K562 (cell line): ENCODE data around the gene DUSP5. TPM values are rescaled to one million over a fixed set of nuclear protein-coding genes. Genes with fewer than 3 reads are reported as not detected.

Experiments
- ATAC-seq: fragments of 200-7000 bp; cut with Tn5 transposase; 3 replicates; pipeline ENCODE4 v1.9.1; 2020; ENCODE audit warnings: moderate library complexity
- BruUV-seq: library from RNA; stranded (reverse); fragments of 400-500 nt; replicated peaks from 2 replicates; lab custom pipeline; 2021; lab: Mats Ljungman, UMichigan
- CTCF ChIA-PET: fragments of 300-600 bp; formaldehyde crosslinking; extraction: SDS; loops from one replicate; lab custom pipeline; 2021; ENCODE audit warnings: low intra/inter-chr PET ratio; lab: Yijun Ruan, JAX
- POLR2A ChIA-PET: fragments of 300-600, 350-650 bp; sonication (Branson Sonifier 250); formaldehyde crosslinking; extraction: SDS; loops from one replicate; lab custom pipeline; 2021; ENCODE audit warnings: antibody characterized with exemption, inconsistent platforms; lab: Yijun Ruan, JAX
- DNase-seq, 4 experiments: peaks; one replicate each; pipeline versions ENCODE4 v3.0.0 to v3.0.0-alpha.2; 2011 to 2018; ENCODE audit warnings: low spot score in 3 of 4, mixed read lengths in 3 of 4; ENCODE audit errors: extremely low read depth in 1 of 4
- FAIRE-seq: peaks from 2 replicates; lab custom pipeline; 2011; peaks lifted over from hg19 to GRCh38; lab: Jason Lieb, UNC
- H2AFZ ChIP-seq: 2 replicates; pipeline ENCODE4 v1.6.0; 2011; ENCODE audit warnings: low read depth, low read length, control low read depth, inconsistent platforms
- H3K27ac ChIP-seq: fragments of 200-600 bp; 3 replicates; pipeline ENCODE4 v1.8.0; 2011; ENCODE audit warnings: low read depth, mild to moderate bottlenecking, control low read depth, inconsistent platforms, low read length, moderate library complexity, mixed read lengths; ENCODE audit errors: extremely low read depth
- H3K27me3 ChIP-seq, 2 experiments: fragments of 300-600 bp in 1 of 2; 2 replicates in 1 of 2; 3 replicates in 1 of 2; pipeline versions ENCODE4 v1.6.0 to v1.8.0; 2011; ENCODE audit warnings: inconsistent platforms in 2 of 2, low read length in 2 of 2, mild to moderate bottlenecking in 1 of 2, mixed read lengths in 1 of 2, moderate library complexity in 1 of 2; ENCODE audit not compliant: control insufficient read depth in 2 of 2, insufficient read depth in 2 of 2
- H3K36me3 ChIP-seq: fragments of 300-600 bp; 3 replicates; pipeline ENCODE4 v1.8.0; 2011; ENCODE audit warnings: mild to moderate bottlenecking, low read length, inconsistent platforms; ENCODE audit not compliant: control insufficient read depth, insufficient read depth
- H3K4me1 ChIP-seq, 2 experiments: fragments of 200-600 bp in 1 of 2; replicated peaks in 1 of 2; 2 replicates in 1 of 2; 3 replicates in 1 of 2; pipeline versions ENCODE4 v1.5.1 to v1.8.0; 2011; ENCODE audit warnings: inconsistent platforms in 2 of 2, low read length in 2 of 2, mild to moderate bottlenecking in 1 of 2, mixed read lengths in 1 of 2, moderate library complexity in 1 of 2; ENCODE audit not compliant: control insufficient read depth in 2 of 2, insufficient read depth in 2 of 2
- H3K4me2 ChIP-seq: 2 replicates; pipeline ENCODE4 v1.6.1; 2011; ENCODE audit warnings: low read length, control low read depth, inconsistent platforms, mixed read lengths; ENCODE audit not compliant: insufficient read depth
- H3K4me3 ChIP-seq: fragments of 200-600 bp; sonication (generic), shearing (Covaris generic); 2 replicates; pipeline ENCODE4 v1.5.1; 2016; ENCODE audit warnings: control low read depth, inconsistent platforms
- H3K79me2 ChIP-seq: fragments of 200-600 bp; 3 replicates; pipeline ENCODE4 v1.8.0; 2011; ENCODE audit warnings: low read length, inconsistent platforms; ENCODE audit not compliant: control insufficient read depth, insufficient read depth
- H3K9ac ChIP-seq, 2 experiments: 2 replicates each; pipeline versions ENCODE4 v1.6.0 to v1.6.1; 2011; ENCODE audit warnings: low read depth in 2 of 2, low read length in 2 of 2, control low read depth in 1 of 2, inconsistent platforms in 1 of 2, mild to moderate bottlenecking in 1 of 2, mixed read lengths in 1 of 2; ENCODE audit not compliant: insufficient read depth in 1 of 2
- H3K9me1 ChIP-seq: one replicate; pipeline ENCODE4 v1.6.0; 2011; ENCODE audit warnings: inconsistent platforms, mild to moderate bottlenecking, low read length, moderate library complexity; ENCODE audit not compliant: control insufficient read depth, insufficient read depth
- H3K9me3 ChIP-seq: replicated peaks from 2 replicates; pipeline ENCODE4 v1.5.1; 2011; ENCODE audit warnings: low read depth, low read length, inconsistent platforms; ENCODE audit not compliant: control insufficient read depth, insufficient read depth
- H4K20me1 ChIP-seq: replicated peaks from 2 replicates; pipeline ENCODE4 v1.6.1; 2011; ENCODE audit warnings: low read length, inconsistent platforms, mixed read lengths; ENCODE audit not compliant: control insufficient read depth, insufficient read depth
- ARNT ChIP-seq, 2 experiments: fragments of 450-650 bp; IDR thresholded peaks; 2 replicates each; pipeline ENCODE4 v1.6.1; 2016; ENCODE audit warnings: mild to moderate bottlenecking in 1 of 2
- BRF2 ChIP-seq: IDR thresholded peaks from 3 replicates; pipeline ENCODE4 v1.6.1; 2011; ENCODE audit warnings: borderline replicate concordance, mild to moderate bottlenecking; ENCODE audit not compliant: insufficient read length, insufficient read depth
- DMBX1 ChIP-seq: fragments of 250-450 bp; sonication (Bioruptor Pico); IDR thresholded peaks from 2 replicates; pipeline ENCODE4 v1.8.0; 2022; ENCODE audit warnings: inconsistent platforms, mild to moderate bottlenecking, moderate library complexity, borderline replicate concordance
- GATAD2B ChIP-seq: fragments of 450-650 bp; IDR thresholded peaks from 2 replicates; pipeline ENCODE4 v1.6.1; 2017; ENCODE audit warnings: mild to moderate bottlenecking, borderline replicate concordance
- KDM5B ChIP-seq: fragments of 200-600 bp; sonication (generic); IDR thresholded peaks from 2 replicates; pipeline ENCODE4 v1.6.1; 2012; ENCODE audit warnings: low read depth, mild to moderate bottlenecking, moderate library complexity, low read length, control low read depth, inconsistent platforms; ENCODE audit not compliant: insufficient replicate concordance
- LCOR ChIP-seq: sonication (generic); formaldehyde crosslinking; IDR thresholded peaks from 2 replicates; pipeline ENCODE4 v1.8.0; 2022; ENCODE audit warnings: mild to moderate bottlenecking, missing genetic modification reagents
- MAZ ChIP-seq, 2 experiments: fragments of 450-650 bp in 1 of 2; sonication (generic) in 1 of 2; formaldehyde crosslinking; IDR thresholded peaks in 1 of 2; conservative IDR thresholded peaks in 1 of 2; 2 replicates each; pipeline versions ENCODE4 v1.4.0 to v1.5.0; 2020; ENCODE audit warnings: mild to moderate bottlenecking in 1 of 2, missing genetic modification reagents in 1 of 2
- ZNF239 ChIP-seq: fragments of 250-450 bp; sonication (Bioruptor Pico); IDR thresholded peaks from 2 replicates; pipeline ENCODE4 v1.4.0; 2020; ENCODE audit warnings: mild to moderate bottlenecking
- WGBS: fragments of 100-300 bp; shearing (Covaris generic); methylation state at CpG from one replicate; pipeline ENCODE4 v1.1.6; 2016; ENCODE audit warnings: low coverage, mixed read lengths; ENCODE audit not compliant: insufficient coverage; ENCODE audit errors: missing lambda C conversion rate; 5-methylcytosine and 5-hydroxymethylcytosine counted together
- in situ Hi-C: fragments of 300-500 bp; cut with MboI; formaldehyde crosslinking; loops from 4 replicates; pipeline ENCODE4 v1.15.0; 2018; ENCODE audit warnings: inconsistent platforms, mixed read lengths
- intact Hi-C: fragments of 100-400 bp; cut with micrococcal nuclease; formaldehyde crosslinking; loops from 2 replicates; pipeline ENCODE4 v1.14.2; 2022
- polyA plus RNA-seq, 8 experiments: library from polyadenylated mRNA; depleted of rRNA in 4 of 8; stranded (reverse) in 5 of 8; unstranded in 3 of 8; fragments of >200 nt; fragmentation: Nextera tagmentation in 2 of 8; fragmentation: Illumina TruSeq in 1 of 8; extraction: Ambion mirVana in 2 of 8; extraction: Trizol in 1 of 8; gene quantifications; 2 replicates each; pipeline versions ENCODE4 v1.2.1 to v1.2.3, GENCODE V29; 2011 to 2014; ENCODE audit warnings: inconsistent platforms in 1 of 8, missing spikeins in 1 of 8
- total RNA-seq, 7 experiments: library from RNA; depleted of rRNA in 6 of 7; stranded (reverse); fragments of >200 nt in 6 of 7; fragmentation: Illumina TruSeq in 2 of 7; extraction: Trizol in 2 of 7; gene quantifications; 2 replicates each; pipeline versions ENCODE4 v1.2.1 to v1.2.3, GENCODE V29; 2011 to 2021; ENCODE audit warnings: low replicate concordance in 1 of 7

The DUSP5 gene
- total and polyA plus RNA-seq, 9 of the 15 experiments (the other 6 are each of a cell fraction or from before 2014, with no cell fraction given), result 0.49 to 3.4 (median 2.0) TPM

- ATAC-seq, result no peak
- Histone ChIP-seq H3K4me3 (no peak overlapping the region), H3K9me3 (no peaks in the 10 kb centered on the region), H4K20me1 (no peaks in the 10 kb centered on the region), H3K9ac (no peak overlapping the region), H3K27me3 (peaks cover 0 to 7% of the 10 kb centered on the region in 2 experiments; a peak in 1 of 5 replicates), H3K9me1 (no peaks in the 10 kb centered on the region), H3K4me2 (no peak overlapping the region), H3K4me1 (peaks cover 0 to 2% of the 10 kb centered on the region in 2 experiments; a peak in 2 of 5 replicates), H3K36me3 (no peaks in the 10 kb centered on the region), H2AFZ (no peak overlapping the region), H3K27ac (no peak overlapping the region), H3K79me2 (no peaks in the 10 kb centered on the region)
- no peak for FAIRE-seq
- in situ Hi-C loops, result no loop called here
- ChIA-PET POLR2A (interaction anchor here (1.0 kb wide), 1 partner anchor 9 kb away, joined by 3 read pairs; no protein-coding TSS in a partner anchor), CTCF (no interaction called here)
- BruUV-seq, result no TSS peak
- DNase-seq, result no peak
- no peak for TF ChIP-seq GATAD2B
- no peak for TF ChIP-seq LCOR
- TF ChIP-seq ZNF239 (CRISPR knock-in tag), result no peak
- no peak for TF ChIP-seq ARNT (IDR thresholded peaks at IDR 0.05)
- TF ChIP-seq BRF2, result no peak
- 10% methylated on average over 2 of the region's 3 CpGs for WGBS
- intact Hi-C loops, result no loop called here
Measured at GRCh38 chr10:110480387-110480786, 17.3 kb upstream of the DUSP5 start.

- DNase-seq, result no peak
- Histone ChIP-seq H4K20me1 (no peaks in the 10 kb centered on the region), H3K79me2 (no peaks in the 10 kb centered on the region), H3K27ac (no peak overlapping the region), H3K9me3 (no peaks in the 10 kb centered on the region), H3K36me3 (no peaks in the 10 kb centered on the region), H2AFZ (no peak overlapping the region), H3K27me3 (peaks cover 0 to 7% of the 10 kb centered on the region in 2 experiments; a peak in 1 of 5 replicates), H3K9me1 (no peaks in the 10 kb centered on the region), H3K4me1 (peaks cover 0 to 6% of the 10 kb centered on the region in 2 experiments; a peak in 2 of 5 replicates), H3K9ac (no peak overlapping the region), H3K4me3 (no peak overlapping the region), H3K4me2 (no peak overlapping the region)
- ChIA-PET CTCF (no interaction called here), POLR2A (no interaction called here)
- no peak for TF ChIP-seq KDM5B
- TF ChIP-seq DMBX1, result no peak
- no peak for TF ChIP-seq MAZ (CRISPR knock-in tag; conservative IDR thresholded peaks at IDR 0.05 in 1 of 2, IDR thresholded peaks at IDR 0.05 in 1 of 2)
- intact Hi-C loops (no loop called here), in situ Hi-C loops (no loop called here)
- no TSS peak for BruUV-seq
- 0% methylated on average over 1 of the region's 1 CpG for WGBS
- no peak for ATAC-seq
- FAIRE-seq, result no peak
Measured at GRCh38 chr10:110481919-110482318, 15.8 kb upstream of the DUSP5 start.
